Lower lobe of right lung (tissue), 2 donors: ENCODE measurements around the gene SEMA3E. TPM values are rescaled to one million over a fixed set of nuclear protein-coding genes. Genes with fewer than 3 reads are reported as not detected.

Experiments
- ATAC-seq, 2 donors: fragments of 200-7000 bp; cut with Tn5 transposase; one replicate each; pipeline ENCODE4 v1.9.1; 2020 to 2022; ENCODE audit warnings: mild to moderate bottlenecking in 2 of 2, moderate library complexity in 2 of 2
- DNase-seq: peaks from one replicate; pipeline ENCODE4 v3.0.0-alpha.2; 2020
- H3K27ac ChIP-seq: fragments of 200-600 bp; one replicate; pipeline ENCODE4 v1.8.0; 2022
- H3K27me3 ChIP-seq: fragments of 200-600 bp; one replicate; pipeline ENCODE4 v1.8.0; 2022; ENCODE audit warnings: low read depth
- H3K36me3 ChIP-seq: fragments of 200-600 bp; one replicate; pipeline ENCODE4 v1.8.0; 2022; ENCODE audit warnings: mild to moderate bottlenecking
- H3K4me1 ChIP-seq: fragments of 200-600 bp; one replicate; pipeline ENCODE4 v1.8.0; 2022
- H3K4me3 ChIP-seq: fragments of 200-600 bp; one replicate; pipeline ENCODE4 v1.8.0; 2022; ENCODE audit warnings: mild to moderate bottlenecking
- H3K9me3 ChIP-seq: fragments of 200-600 bp; one replicate; pipeline ENCODE4 v1.8.0; 2022
- CTCF ChIP-seq: fragments of 200-600 bp; IDR thresholded peaks from one replicate; pipeline ENCODE4 v1.8.0; 2022; ENCODE audit warnings: antibody characterized with exemption, mild to moderate bottlenecking
- intact Hi-C: fragments of 100-400 bp; cut with DNase I; formaldehyde crosslinking; loops from one replicate; pipeline ENCODE4 v1.11.0; 2022
- long read RNA-seq: library from polyadenylated mRNA; unstranded; transcript quantifications from one replicate; pipeline ENCODE4 v2.0.0, GENCODE V29; 2021
- total RNA-seq: library from RNA; stranded (reverse); fragmentation: NEBNext Ultra II Directional; extraction: Animal tissue kit (Norgen Biotek cat#: 25700); gene quantifications from one replicate; pipeline ENCODE4 v1.2.1, GENCODE V29; 2021
- donor health status: DM: no; HTN: yes; CAD: no; lungs with severe emphysema.

SEMA3E gene
- total RNA-seq: 8.8 TPM
- long read RNA-seq, full-length matches to known transcripts: 9 of 10 reads
- long read RNA-seq, partial matches to known transcripts: 1 of 10 reads
- long read RNA-seq, other reads (novel, unspliced or antisense): 0 of 10 reads

- no peaks in the 10 kb centered on the region for H3K27me3 ChIP-seq
- H3K4me1 ChIP-seq: no peaks in the 10 kb centered on the region
- no peak within 1 kb of the TSS for H3K27ac ChIP-seq
- H3K4me3 ChIP-seq: peak within 1 kb of the TSS; percentile 43
- no peak for TF ChIP-seq CTCF
- H3K36me3 ChIP-seq: no peaks in the 10 kb centered on the region
- no peaks in the 10 kb centered on the region for H3K9me3 ChIP-seq
- intact Hi-C loops: no loop called here
- no peak for DNase-seq
- peak; percentile 45 to 76 for ATAC-seq
Observed at GRCh38 chr7:83648464-83649241, at the start of gene SEMA3E. TSS of gene SEMA3E (minus strand) at chr7:83649139.

- ATAC-seq (no peak), DNase-seq (no peak)
- Histone ChIP-seq H3K4me1 (no peaks in the 10 kb centered on the region), H3K4me3 (no peak overlapping the region), H3K9me3 (no peaks in the 10 kb centered on the region), H3K36me3 (no peaks in the 10 kb centered on the region), H3K27ac (no peak overlapping the region), H3K27me3 (no peaks in the 10 kb centered on the region)
- TF ChIP-seq CTCF: no peak
- intact Hi-C loops: no loop called here
Observed at GRCh38 chr7:83697804-83698530, 49.0 kb upstream of the SEMA3E start.

- no peaks in the 10 kb centered on the region for H3K4me1 ChIP-seq
- no peak for TF ChIP-seq CTCF
- H3K9me3 ChIP-seq: no peaks in the 10 kb centered on the region
- no peaks in the 10 kb centered on the region for H3K36me3 ChIP-seq
- H3K4me3 ChIP-seq: no peak overlapping the region
- no peak for DNase-seq
- no peak for ATAC-seq
- H3K27ac ChIP-seq: no peak overlapping the region
- intact Hi-C loops: no loop called here
- H3K27me3 ChIP-seq: no peaks in the 10 kb centered on the region
Observed at GRCh38 chr7:83696101-83696500, 47.2 kb upstream of the SEMA3E start.

GRCh38 chr7:83695128-83695960 lies 46.4 kb upstream of the SEMA3E start:
- intact Hi-C loops: no loop called here
- Histone ChIP-seq H3K9me3 (no peaks in the 10 kb centered on the region), H3K27ac (no peak overlapping the region), H3K4me1 (no peaks in the 10 kb centered on the region), H3K4me3 (no peak overlapping the region), H3K27me3 (no peaks in the 10 kb centered on the region), H3K36me3 (no peaks in the 10 kb centered on the region)
- ATAC-seq (no peak), DNase-seq (no peak)
- TF ChIP-seq CTCF: no peak

- no peak for TF ChIP-seq CTCF
- ATAC-seq (no peak), DNase-seq (no peak)
- no peaks in the 10 kb centered on the region for H3K9me3 ChIP-seq
- no peaks in the 10 kb centered on the region for H3K27me3 ChIP-seq
- H3K4me3 ChIP-seq: no peak overlapping the region
- intact Hi-C loops: no loop called here
- no peaks in the 10 kb centered on the region for H3K4me1 ChIP-seq
- no peak overlapping the region for H3K27ac ChIP-seq
- no peaks in the 10 kb centered on the region for H3K36me3 ChIP-seq
Observed at GRCh38 chr7:83693256-83693655, 44.3 kb upstream of the SEMA3E start.
